Mucosa of descending colon (tissue), 3 donors: Measurements from ENCODE around the gene EZH1. TPM values are rescaled to one million over a fixed set of nuclear protein-coding genes. Genes with fewer than 3 reads are reported as not detected.
"Not testable (repeated sequence)": the region's sequence is repeated elsewhere in the genome, so short reads cannot be mapped to it uniquely, and the experiment has no call there.

Source experiments
- ATAC-seq: fragments of 200-7000 bp; cut with Tn5 transposase; one replicate; pipeline ENCODE4 v1.9.1; 2020; ENCODE audit warnings: mild to moderate bottlenecking, moderate library complexity
- DNase-seq, 3 donors: peaks; one replicate each; pipeline ENCODE4 v3.0.0-alpha.2; 2020
- H3K36me3 ChIP-seq: fragments of 200-600 bp; one replicate; pipeline ENCODE4 v1.8.0; 2021; ENCODE audit warnings: low read depth, mild to moderate bottlenecking
- H3K4me1 ChIP-seq: fragments of 200-600 bp; one replicate; pipeline ENCODE4 v1.8.0; 2021; ENCODE audit warnings: low read depth, mild to moderate bottlenecking
- H3K4me3 ChIP-seq: fragments of 200-600 bp; one replicate; pipeline ENCODE4 v1.8.0; 2021; ENCODE audit warnings: mild to moderate bottlenecking
- H3K9me3 ChIP-seq: fragments of 200-600 bp; one replicate; pipeline ENCODE4 v1.8.0; 2021; ENCODE audit warnings: mild to moderate bottlenecking
- intact Hi-C, 2 donors: fragments of 100-400 bp; cut with DNase I in 1 of 2; cut with micrococcal nuclease in 1 of 2; formaldehyde crosslinking; loops; one replicate each; pipeline versions ENCODE4 v1.11.0 to v1.11.1; 2022; cut with DNase I, micrococcal nuclease
- total RNA-seq, 3 donors: library from RNA; stranded (reverse); fragmentation: NEBNext Ultra II Directional in 2 of 3; extraction: Animal tissue kit (Norgen Biotek cat#: 25700) in 2 of 3; gene quantifications; one replicate each; pipeline versions ENCODE4 v1.2.1 to v1.2.4, GENCODE V29; 2021 to 2023
- TF ChIP-seq, protein P1 (sequence below): fragments of 200-600 bp; IDR thresholded peaks from one replicate; pipeline ENCODE4 v1.8.0; 2022; ENCODE audit warnings: antibody characterized with exemption, mild to moderate bottlenecking
- donor health status: DM: no; HTN: no; CAD: no; lungs with moderate emphysema.
- donor health status: DM: no; HTN: no; CAD: no.
- donor health status: DM: no; HTN: yes; CAD: no.

EZH1 gene
- total RNA-seq, 3 donors from 2014 or later: 23.8 to 53.7 (median 31.7) TPM

DNA sequence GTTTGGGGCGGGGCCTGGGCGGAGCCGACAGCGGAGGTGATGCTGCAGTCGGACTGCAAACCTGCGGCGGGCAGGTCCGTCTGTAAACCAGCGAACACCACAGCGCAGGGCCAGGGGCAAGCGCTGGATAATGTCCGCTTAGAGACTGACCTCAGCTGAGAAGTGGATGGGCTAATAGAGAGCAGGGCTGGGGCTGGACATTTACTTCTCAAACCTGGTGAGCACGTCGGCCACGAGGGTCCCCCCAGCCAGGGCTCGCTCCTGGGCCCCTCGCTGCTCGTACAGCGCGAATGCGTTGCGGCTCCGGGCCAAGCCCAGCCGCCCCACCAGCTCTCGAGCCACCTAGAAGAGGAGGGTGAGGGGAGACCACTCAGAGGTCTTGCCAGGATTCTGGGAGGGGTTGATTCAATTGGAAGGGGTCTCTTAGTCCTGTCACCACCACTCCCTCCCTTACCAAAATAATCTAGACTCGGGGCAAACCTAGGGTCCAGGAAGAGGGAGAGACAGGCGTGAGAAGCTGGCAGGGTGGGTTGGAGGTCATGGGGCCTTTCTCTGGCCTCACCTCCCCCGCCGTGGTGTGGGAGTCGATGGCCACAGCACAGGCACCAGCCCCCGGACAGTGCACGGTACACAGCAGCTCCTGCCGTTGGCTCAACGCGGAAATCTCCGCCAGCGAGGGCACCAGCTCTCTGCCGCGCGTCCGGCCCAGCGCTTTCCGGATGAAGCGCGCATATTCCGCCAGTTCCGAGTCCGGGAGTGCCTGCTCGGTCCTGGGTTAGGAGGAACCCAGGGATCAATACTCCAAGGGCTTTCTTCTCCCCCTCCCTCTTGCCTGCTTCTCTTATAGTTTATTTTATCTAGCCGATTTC is 73.8 kb downstream of the EZH1 start:
- TF ChIP-seq, protein P1, sequence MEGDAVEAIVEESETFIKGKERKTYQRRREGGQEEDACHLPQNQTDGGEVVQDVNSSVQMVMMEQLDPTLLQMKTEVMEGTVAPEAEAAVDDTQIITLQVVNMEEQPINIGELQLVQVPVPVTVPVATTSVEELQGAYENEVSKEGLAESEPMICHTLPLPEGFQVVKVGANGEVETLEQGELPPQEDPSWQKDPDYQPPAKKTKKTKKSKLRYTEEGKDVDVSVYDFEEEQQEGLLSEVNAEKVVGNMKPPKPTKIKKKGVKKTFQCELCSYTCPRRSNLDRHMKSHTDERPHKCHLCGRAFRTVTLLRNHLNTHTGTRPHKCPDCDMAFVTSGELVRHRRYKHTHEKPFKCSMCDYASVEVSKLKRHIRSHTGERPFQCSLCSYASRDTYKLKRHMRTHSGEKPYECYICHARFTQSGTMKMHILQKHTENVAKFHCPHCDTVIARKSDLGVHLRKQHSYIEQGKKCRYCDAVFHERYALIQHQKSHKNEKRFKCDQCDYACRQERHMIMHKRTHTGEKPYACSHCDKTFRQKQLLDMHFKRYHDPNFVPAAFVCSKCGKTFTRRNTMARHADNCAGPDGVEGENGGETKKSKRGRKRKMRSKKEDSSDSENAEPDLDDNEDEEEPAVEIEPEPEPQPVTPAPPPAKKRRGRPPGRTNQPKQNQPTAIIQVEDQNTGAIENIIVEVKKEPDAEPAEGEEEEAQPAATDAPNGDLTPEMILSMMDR: no peak
- Histone ChIP-seq H3K4me1 (peaks cover 38% of the 10 kb centered on the region), H3K9me3 (no peaks in the 10 kb centered on the region), H3K4me3 (no peak overlapping the region), H3K36me3 (no peaks in the 10 kb centered on the region)
- DNase-seq (peak in 1 of 3 donors; percentile 49), ATAC-seq (no peak)
- intact Hi-C loops: loop anchor here in 1 of 2 donors (10.0 kb wide), 1 partner anchor 96 kb away; the partner anchor contains the start of gene PSMC3IP

- ATAC-seq: peak; percentile 8
- Histone ChIP-seq H3K4me3 (no peak overlapping the region), H3K9me3 (no peaks in the 10 kb centered on the region), H3K36me3 (no peaks in the 10 kb centered on the region), H3K4me1 (peaks cover 30% of the 10 kb centered on the region)
- peak in 2 of 3 donors; percentile 42 to 57 for DNase-seq
- intact Hi-C loops: loop anchor here in 1 of 2 donors (10.0 kb wide), 1 partner anchor 95 kb away; the partner anchor contains the start of gene PSMC3IP
- TF ChIP-seq, protein P1: no peak
Observed at GRCh38 chr17:42669977-42670788, 74.7 kb downstream of the EZH1 start.

DNA sequence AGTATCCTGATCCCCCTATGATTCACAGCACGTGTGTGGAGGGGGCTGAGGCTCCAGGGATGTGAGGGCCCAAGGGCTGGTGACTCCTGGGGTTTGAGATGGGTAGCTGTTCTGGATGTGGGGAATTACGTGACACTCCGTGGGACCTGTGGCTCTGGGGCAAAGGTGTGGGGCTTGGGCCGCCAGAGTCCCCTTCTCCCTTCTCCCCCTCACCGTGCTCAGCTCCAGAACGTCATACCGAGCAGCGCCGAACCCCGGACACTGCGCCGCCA is 75.2 kb downstream of the EZH1 start:
- DNase-seq (no peak), ATAC-seq (no peak)
- H3K4me3 ChIP-seq: no peak overlapping the region
- peaks cover 27% of the 10 kb centered on the region for H3K4me1 ChIP-seq
- TF ChIP-seq, protein P1: no peak
- intact Hi-C loops: no loop called here
- H3K9me3 ChIP-seq: no peaks in the 10 kb centered on the region
- no peaks in the 10 kb centered on the region for H3K36me3 ChIP-seq

GRCh38 chr17:42667088-42667951 is 77.5 kb downstream of the EZH1 start:
- TF ChIP-seq, protein P1: no peak
- DNase-seq (peak; percentile 45 to 67 (median 57)), ATAC-seq (peak; percentile 92)
- no peak overlapping the region for H3K4me3 ChIP-seq
- H3K36me3 ChIP-seq: no peaks in the 10 kb centered on the region
- peaks cover 19% of the 10 kb centered on the region for H3K4me1 ChIP-seq
- H3K9me3 ChIP-seq: no peaks in the 10 kb centered on the region
- intact Hi-C loops: no loop called here

DNA sequence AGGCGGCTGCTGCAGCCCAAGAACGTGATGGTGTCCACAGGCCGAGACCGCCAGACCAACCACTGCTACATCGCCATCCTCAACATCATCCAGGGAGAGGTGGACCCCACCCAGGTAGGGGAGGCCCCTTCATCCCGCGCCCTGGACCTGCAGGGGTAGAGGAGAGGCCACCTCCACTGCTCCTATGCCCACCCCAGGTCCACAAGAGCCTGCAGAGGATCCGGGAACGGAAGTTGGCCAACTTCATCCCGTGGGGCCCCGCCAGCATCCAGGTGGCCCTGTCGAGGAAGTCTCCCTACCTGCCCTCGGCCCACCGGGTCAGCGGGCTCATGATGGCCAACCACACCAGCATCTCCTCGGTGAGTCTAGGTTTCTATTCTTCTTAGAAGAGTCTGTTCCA is 78.7 kb downstream of the EZH1 start:
- H3K36me3 ChIP-seq, H3K4me3 ChIP-seq, intact Hi-C loops, ATAC-seq, H3K9me3 ChIP-seq, DNase-seq: not testable (repeated sequence)
- H3K4me1 ChIP-seq: peaks cover 18% of the 10 kb centered on the region
